T-helper 2 cell treated with Interferon-gamma antibody and Interleukin-4, amounts not matched to agents 5 μg/mL and 100 μg/mL, for 36 hours (primary cell): ENCODE results near the gene TLE3.

Experiments used
- DNase-seq: peaks from one replicate; pipeline ENCODE4 v3.0.0; 2021; ENCODE audit warnings: low spot score
- H3K27ac Mint-ChIP-seq: one replicate; pipeline ENCODE4 v1.8.0; 2021; ENCODE audit warnings: mild to moderate bottlenecking, mixed read lengths
- H3K27me3 Mint-ChIP-seq: one replicate; pipeline ENCODE4 v1.8.0; 2021; ENCODE audit warnings: low read depth, mixed read lengths
- H3K36me3 Mint-ChIP-seq: one replicate; pipeline ENCODE4 v1.8.0; 2021; ENCODE audit warnings: low read depth, mixed read lengths
- H3K4me1 Mint-ChIP-seq: one replicate; pipeline ENCODE4 v1.8.0; 2021; ENCODE audit warnings: low read depth, mixed read lengths
- H3K4me3 Mint-ChIP-seq: one replicate; pipeline ENCODE4 v1.8.0; 2022; ENCODE audit warnings: mild to moderate bottlenecking, moderate library complexity, mixed read lengths
- H3K9me3 Mint-ChIP-seq: one replicate; pipeline ENCODE4 v1.8.0; 2021; ENCODE audit warnings: mixed read lengths

The TLE3 gene

GRCh38 chr15:70031713-70032112, 66.0 kb downstream of the TLE3 start:
- Mint-ChIP-seq H3K4me1 (no peaks in the 10 kb centered on the region), H3K27me3 (peaks cover 4% of the 10 kb centered on the region), H3K27ac (no peak overlapping the region), H3K4me3 (no peak overlapping the region), H3K36me3 (no peaks in the 10 kb centered on the region), H3K9me3 (no peaks in the 10 kb centered on the region)
- DNase-seq: no peak

GRCh38 chr15:70031261-70031660, 66.5 kb downstream of the TLE3 start:
- DNase-seq: no peak
- H3K9me3 Mint-ChIP-seq: no peaks in the 10 kb centered on the region
- H3K27ac Mint-ChIP-seq: no peak overlapping the region
- peaks cover 4% of the 10 kb centered on the region for H3K27me3 Mint-ChIP-seq
- no peaks in the 10 kb centered on the region for H3K4me1 Mint-ChIP-seq
- no peak overlapping the region for H3K4me3 Mint-ChIP-seq
- H3K36me3 Mint-ChIP-seq: no peaks in the 10 kb centered on the region

- Mint-ChIP-seq H3K27ac (no peak overlapping the region), H3K4me3 (no peak overlapping the region), H3K9me3 (no peaks in the 10 kb centered on the region), H3K4me1 (no peaks in the 10 kb centered on the region), H3K36me3 (no peaks in the 10 kb centered on the region), H3K27me3 (peaks cover 4% of the 10 kb centered on the region)
- no peak for DNase-seq
Observed at GRCh38 chr15:70030851-70031250, 66.9 kb downstream of the TLE3 start.

- Mint-ChIP-seq H3K9me3 (no peaks in the 10 kb centered on the region), H3K36me3 (no peaks in the 10 kb centered on the region), H3K27ac (no peak overlapping the region), H3K4me1 (no peaks in the 10 kb centered on the region), H3K4me3 (no peak overlapping the region), H3K27me3 (peaks cover 10% of the 10 kb centered on the region)
- no peak for DNase-seq
Observed at GRCh38 chr15:70029297-70029701, 68.4 kb downstream of the TLE3 start.

GRCh38 chr15:70027518-70027917, 70.2 kb downstream of the TLE3 start:
- Mint-ChIP-seq H3K4me1 (peaks cover 13% of the 10 kb centered on the region), H3K4me3 (no peak overlapping the region), H3K27me3 (peaks cover 16% of the 10 kb centered on the region), H3K27ac (no peak overlapping the region), H3K36me3 (no peaks in the 10 kb centered on the region), H3K9me3 (no peaks in the 10 kb centered on the region)
- no peak for DNase-seq

- H3K27me3 Mint-ChIP-seq: peaks cover 19% of the 10 kb centered on the region
- H3K4me3 Mint-ChIP-seq: no peak overlapping the region
- no peak overlapping the region for H3K27ac Mint-ChIP-seq
- no peaks in the 10 kb centered on the region for H3K9me3 Mint-ChIP-seq
- no peak for DNase-seq
- peaks cover 18% of the 10 kb centered on the region for H3K4me1 Mint-ChIP-seq
- no peaks in the 10 kb centered on the region for H3K36me3 Mint-ChIP-seq
Observed at GRCh38 chr15:70026991-70027390, 70.7 kb downstream of the TLE3 start.

- Mint-ChIP-seq H3K27me3 (peaks cover 24% of the 10 kb centered on the region), H3K27ac (no peak overlapping the region), H3K4me3 (no peak overlapping the region), H3K36me3 (no peaks in the 10 kb centered on the region), H3K9me3 (no peaks in the 10 kb centered on the region), H3K4me1 (peaks cover 18% of the 10 kb centered on the region)
- no peak for DNase-seq
Observed at GRCh38 chr15:70025413-70026296, 72.1 kb downstream of the TLE3 start.

GRCh38 chr15:70024521-70024920, 73.2 kb downstream of the TLE3 start:
- no peak for DNase-seq
- peaks cover 18% of the 10 kb centered on the region for H3K4me1 Mint-ChIP-seq
- H3K27me3 Mint-ChIP-seq: peaks cover 30% of the 10 kb centered on the region
- H3K36me3 Mint-ChIP-seq: no peaks in the 10 kb centered on the region
- H3K27ac Mint-ChIP-seq: no peak overlapping the region
- no peaks in the 10 kb centered on the region for H3K9me3 Mint-ChIP-seq
- no peak overlapping the region for H3K4me3 Mint-ChIP-seq

GRCh38 chr15:70023769-70024491, 73.8 kb downstream of the TLE3 start:
- no peak overlapping the region for H3K4me3 Mint-ChIP-seq
- H3K27me3 Mint-ChIP-seq: peaks cover 30% of the 10 kb centered on the region
- H3K36me3 Mint-ChIP-seq: no peaks in the 10 kb centered on the region
- no peaks in the 10 kb centered on the region for H3K9me3 Mint-ChIP-seq
- DNase-seq: no peak
- H3K27ac Mint-ChIP-seq: peak overlapping the region; percentile 88
- H3K4me1 Mint-ChIP-seq: peaks cover 18% of the 10 kb centered on the region

- Mint-ChIP-seq H3K27me3 (peaks cover 34% of the 10 kb centered on the region), H3K4me3 (peak overlapping the region; percentile 74), H3K27ac (peak overlapping the region; percentile 88), H3K36me3 (no peaks in the 10 kb centered on the region), H3K4me1 (peaks cover 18% of the 10 kb centered on the region), H3K9me3 (no peaks in the 10 kb centered on the region)
- DNase-seq: peak; percentile 41
Observed at GRCh38 chr15:70023064-70023768, 74.5 kb downstream of the TLE3 start.

GRCh38 chr15:70020229-70020628, 77.5 kb downstream of the TLE3 start:
- Mint-ChIP-seq H3K27me3 (peaks cover 46% of the 10 kb centered on the region), H3K27ac (no peak overlapping the region), H3K36me3 (no peaks in the 10 kb centered on the region), H3K4me1 (peaks cover 28% of the 10 kb centered on the region), H3K9me3 (no peaks in the 10 kb centered on the region), H3K4me3 (no peak overlapping the region)
- no peak for DNase-seq

- Mint-ChIP-seq H3K36me3 (no peaks in the 10 kb centered on the region), H3K4me1 (peaks cover 28% of the 10 kb centered on the region), H3K9me3 (no peaks in the 10 kb centered on the region), H3K27me3 (peaks cover 42% of the 10 kb centered on the region), H3K4me3 (no peak overlapping the region), H3K27ac (no peak overlapping the region)
- no peak for DNase-seq
Observed at GRCh38 chr15:70018646-70019600, 78.8 kb downstream of the TLE3 start.

- Mint-ChIP-seq H3K27ac (no peak overlapping the region), H3K4me1 (peaks cover 18% of the 10 kb centered on the region), H3K4me3 (no peak overlapping the region), H3K36me3 (no peaks in the 10 kb centered on the region), H3K9me3 (no peaks in the 10 kb centered on the region), H3K27me3 (peaks cover 40% of the 10 kb centered on the region)
- DNase-seq: no peak
Observed at GRCh38 chr15:70017801-70018200, 79.9 kb downstream of the TLE3 start.
